Heart right ventricle (tissue), 16 donors: ENCODE data around the gene TFRC. TPM values are rescaled to one million over a fixed set of nuclear protein-coding genes. Genes with fewer than 3 reads are reported as not detected.
"Not testable (repeated sequence)": the region's sequence is repeated elsewhere in the genome, so short reads cannot be mapped to it uniquely, and the experiment has no call there.

Experiments
- ATAC-seq, 8 donors: fragments of 200-7000 bp; cut with Tn5 transposase; one replicate each; pipeline ENCODE4 v1.9.1; 2020; ENCODE audit warnings: mild to moderate bottlenecking in 8 of 8, moderate library complexity in 8 of 8, moderate number of reproducible peaks in 1 of 8
- DNase-seq, 2 donors: peaks; one replicate each; pipeline ENCODE4 v3.0.0-alpha.2; 2020
- H3K27ac ChIP-seq, 10 donors: fragments of 200-600 bp; sonication (generic) in 2 of 10; one replicate each; pipeline versions ENCODE4 v1.5.0 to v1.8.0; 2020 to 2022; ENCODE audit warnings: mild to moderate bottlenecking in 3 of 10
- H3K27me3 ChIP-seq, 7 donors: fragments of 200-600 bp; one replicate each; pipeline ENCODE4 v1.8.0; 2021 to 2022; ENCODE audit warnings: mild to moderate bottlenecking in 2 of 7
- H3K36me3 ChIP-seq, 9 donors: fragments of 200-600 bp; sonication (generic) in 1 of 9; one replicate each; pipeline versions ENCODE4 v1.5.0 to v1.8.0; 2020 to 2022; ENCODE audit warnings: mild to moderate bottlenecking in 2 of 9
- H3K4me1 ChIP-seq, 9 donors: fragments of 200-600 bp; sonication (generic) in 1 of 9; one replicate each; pipeline versions ENCODE4 v1.5.0 to v1.8.0; 2020 to 2022; ENCODE audit warnings: mild to moderate bottlenecking in 4 of 9
- H3K4me3 ChIP-seq, 10 donors: fragments of 200-600 bp; sonication (generic) in 2 of 10; one replicate each; pipeline versions ENCODE4 v1.5.0 to v1.8.0; 2020 to 2022; ENCODE audit warnings: mild to moderate bottlenecking in 7 of 10, moderate library complexity in 2 of 10
- H3K9me3 ChIP-seq, 11 donors: fragments of 200-600 bp in 10 of 11; sonication (generic) in 2 of 11; one replicate each; pipeline versions ENCODE4 v1.5.0 to v1.8.0; 2013 to 2022; ENCODE audit warnings: mild to moderate bottlenecking in 2 of 11, control low read depth in 1 of 11, moderate library complexity in 1 of 11
- CTCF ChIP-seq, 9 donors: fragments of 200-600 bp; sonication (generic) in 2 of 9; IDR thresholded peaks; one replicate each; pipeline versions ENCODE4 v1.5.0 to v1.8.0; 2021 to 2022; ENCODE audit warnings: antibody characterized with exemption in 9 of 9, mild to moderate bottlenecking in 5 of 9, moderate library complexity in 1 of 9
- WGBS, 2 donors: extraction: QIAGEN DNeasy Blood & Tissue Kit; methylation state at CpG; one replicate each; pipeline ENCODE4 v1.1.7; 2013; ENCODE audit warnings: inconsistent platforms in 1 of 2; 5-methylcytosine and 5-hydroxymethylcytosine counted together
- intact Hi-C, 10 donors: fragments of 100-400 bp; cut with DNase I; formaldehyde crosslinking; loops; one replicate each; pipeline versions ENCODE4 v1.11.1 to v1.14.2; 2022
- polyA plus RNA-seq, 2 donors: library from polyadenylated mRNA; stranded (reverse); fragments of 200-250 nt; gene quantifications; one replicate each; pipeline ENCODE4 v1.2.3, GENCODE V29; 2013
- total RNA-seq, 10 donors: library from RNA; stranded (reverse); fragmentation: NEBNext Ultra II Directional in 3 of 10; extraction: Animal tissue kit (Norgen Biotek cat#: 25700) in 3 of 10; gene quantifications; one replicate each; pipeline versions ENCODE4 v1.2.1 to v1.2.4, GENCODE V29; 2021 to 2023
- donor health status: Arrhythmogenic right ventricular cardiomyopathy.
- donor health status: ischemic (EF 13 %, LVEDD 7.1; RV severe dilation, severe dysfunction).
- donor health status: healthy with polysubstance abuse.
- donor health status: DM: no; HTN: yes; CAD: no.
- donor health status: DM: no; HTN: no; CAD: no.
- donor health status: ischemic (EF 25% LVEDD 6.9; RV normal size, moderate dysfunction).
- donor health status: ischemic (EF 25% LVEDD 5.7; RV mildly dilated, moderate dysfunction).
- donor health status: healthy.
- donor health status: DM: yes; HTN: yes; CAD: no.
- donor health status: Ischemic cardiomyopathy.
- donor health status: ischemic (EF 35%, LVEDD 5.7; RV mildly dilated, moderate dysfunction).
- donor health status: nonischemic (EF 11% LVEDD 7.7; RV severe dilation, severe dysfunction).
- donor health status: DM: yes; HTN: yes; CAD: no.
- donor health status: PGD.
- donor health status: ischemic (EF 29% LVEDD 5.4; RV normal size, mild dysfunction).
- donor health status: nonischemic (EF 23%, LVEDD 6.1; RV moderate dilation, normal function).

The TFRC gene
- total and polyA plus RNA-seq, 12 donors = 25.7 to 300 (median 81.5) TPM

GRCh38 chr3:196060834-196061233, 21.1 kb downstream of the TFRC start:
- Histone ChIP-seq H3K4me3 (no peak overlapping the region), H3K27me3 (no peaks in the 10 kb centered on the region), H3K36me3 (peaks cover 0 to 100% (median 88%) of the 10 kb centered on the region in 9 donors), H3K27ac (no peak overlapping the region), H3K9me3 (no peaks in the 10 kb centered on the region), H3K4me1 (no peaks in the 10 kb centered on the region)
- intact Hi-C loops = no loop called here
- DNase-seq (no peak), ATAC-seq (no peak)
- no peak for TF ChIP-seq CTCF (IDR thresholded peaks at IDR 0.05)
- 98 to 100% methylated on average over 1 of the region's 1 CpG for WGBS, 2 donors

- peaks cover 6 to 100% (median 92%) of the 10 kb centered on the region in 9 donors for H3K36me3 ChIP-seq
- intact Hi-C loops = no loop called here
- TF ChIP-seq CTCF (IDR thresholded peaks at IDR 0.05) = no peak
- H3K4me1 ChIP-seq = no peaks in the 10 kb centered on the region
- no peak for ATAC-seq
- H3K9me3 ChIP-seq = no peaks in the 10 kb centered on the region
- DNase-seq = no peak
- WGBS, 2 donors = 71 to 74% methylated on average over 3 of the region's 3 CpGs
- H3K27me3 ChIP-seq = no peaks in the 10 kb centered on the region
- H3K4me3 ChIP-seq = no peak overlapping the region
- no peak overlapping the region for H3K27ac ChIP-seq
Observed at GRCh38 chr3:196057760-196058331, 24.0 kb downstream of the TFRC start.

GRCh38 chr3:196056371-196056770, 25.5 kb downstream of the TFRC start:
- intact Hi-C loops, H3K27me3 ChIP-seq, H3K4me1 ChIP-seq, H3K9me3 ChIP-seq, DNase-seq, ATAC-seq, H3K4me3 ChIP-seq: not testable (repeated sequence)
- peak overlapping the region in 1 of 10 donors; percentile 6 for H3K27ac ChIP-seq
- peaks cover 0 to 100% (median 91%) of the 10 kb centered on the region in 9 donors for H3K36me3 ChIP-seq
- 96 to 98% methylated on average over 6 of the region's 6 CpGs for WGBS, 2 donors

GRCh38 chr3:196055683-196056270, 26.1 kb downstream of the TFRC start:
- intact Hi-C loops = no loop called here
- Histone ChIP-seq H3K4me3 (no peak overlapping the region), H3K4me1 (no peaks in the 10 kb centered on the region), H3K9me3 (no peaks in the 10 kb centered on the region), H3K27ac (peak overlapping the region in 1 of 10 donors; percentile 6), H3K27me3 (no peaks in the 10 kb centered on the region), H3K36me3 (peaks cover 0 to 100% (median 91%) of the 10 kb centered on the region in 9 donors)
- WGBS, 2 donors = 81 to 83% methylated on average over 10 of the region's 10 CpGs
- no peak for DNase-seq
- no peak for TF ChIP-seq CTCF (IDR thresholded peaks at IDR 0.05)
- ATAC-seq = peak in 2 of 8 donors; percentile 72 to 87

- intact Hi-C loops = no loop called here
- Histone ChIP-seq H3K36me3 (peaks cover 0 to 100% (median 93%) of the 10 kb centered on the region in 9 donors), H3K4me3 (no peak overlapping the region), H3K27me3 (no peaks in the 10 kb centered on the region), H3K4me1 (no peaks in the 10 kb centered on the region), H3K9me3 (no peaks in the 10 kb centered on the region), H3K27ac (no peak overlapping the region)
- ATAC-seq (no peak), DNase-seq (no peak)
- WGBS, 2 donors = 86 to 87% methylated on average over 8 of the region's 8 CpGs
- no peak for TF ChIP-seq CTCF (IDR thresholded peaks at IDR 0.05)
Observed at GRCh38 chr3:196055240-196055639, 26.6 kb downstream of the TFRC start.
